GM12878 (cell line): Measurements from ENCODE around the gene MPIG6B. TPM values are rescaled to one million over a fixed set of nuclear protein-coding genes. Genes with fewer than 3 reads are reported as not detected.
A peak's percentile ranks its signal among the peaks of the same experiment; 100 is the strongest.

Source experiments
- ATAC-seq: fragments of 200-7000 bp; cut with Tn5 transposase; 3 replicates; pipeline ENCODE4 v1.9.1; 2020; ENCODE audit warnings: mild to moderate bottlenecking, moderate library complexity
- BruUV-seq: library from RNA; stranded (reverse); fragments of 400-500 nt; replicated peaks from 2 replicates; lab custom pipeline; 2021; lab: Mats Ljungman, UMichigan
- CTCF ChIA-PET: fragments of 300-600 bp; sonication (Branson Sonifier 250); formaldehyde crosslinking; extraction: SDS; loops from one replicate; lab custom pipeline; 2021; ENCODE audit warnings: inconsistent platforms; lab: Yijun Ruan, JAX
- POLR2A ChIA-PET: fragments of 350-600 bp; formaldehyde crosslinking; extraction: SDS; loops from one replicate; lab custom pipeline; 2021; ENCODE audit warnings: inconsistent platforms; lab: Charles Lee
- RAD21 ChIA-PET: fragments of 300-600 bp; sonication (Branson Sonifier 250); formaldehyde crosslinking; loops from one replicate; lab custom pipeline; 2023; ENCODE audit warnings: antibody characterized with exemption; ENCODE audit not compliant: unreplicated experiment; lab: Charles Lee
- SMC1A ChIA-PET: fragments of 300-600 bp; sonication (Branson Sonifier 250); formaldehyde crosslinking; loops from one replicate; lab custom pipeline; 2023; ENCODE audit not compliant: unreplicated experiment, uncharacterized antibody; lab: Charles Lee
- DNase-seq: peaks from one replicate; pipeline ENCODE4 v3.0.0-alpha.2; 2011; ENCODE audit warnings: low read depth, low spot score
- FAIRE-seq: peaks from 3 replicates; lab custom pipeline; 2011; peaks lifted over from hg19 to GRCh38; lab: Jason Lieb, UNC
- H2AFZ ChIP-seq: 2 replicates; pipeline ENCODE4 v1.6.0; 2011; ENCODE audit warnings: low read depth, low read length, control low read depth; ENCODE audit not compliant: control insufficient read depth
- H3K27ac ChIP-seq: 2 replicates; pipeline ENCODE4 v1.5.1; 2011; ENCODE audit warnings: control low read depth; ENCODE audit not compliant: control insufficient read depth, insufficient read depth
- H3K27me3 ChIP-seq, 2 experiments: replicated peaks in 1 of 2; 2 replicates each; pipeline versions ENCODE4 v1.6.0 to v1.6.1; 2011; ENCODE audit warnings: low read length in 1 of 2; ENCODE audit not compliant: control insufficient read depth in 2 of 2, insufficient read depth in 2 of 2
- H3K36me3 ChIP-seq, 2 experiments: 2 replicates each; pipeline ENCODE4 v1.5.1; 2011; ENCODE audit warnings: low read length in 1 of 2; ENCODE audit not compliant: control insufficient read depth in 2 of 2, insufficient read depth in 2 of 2
- H3K4me1 ChIP-seq: 2 replicates; pipeline ENCODE4 v1.6.1; 2011; ENCODE audit warnings: mild to moderate bottlenecking, low read length, moderate library complexity, mixed read lengths; ENCODE audit not compliant: control insufficient read depth, insufficient read depth
- H3K4me2 ChIP-seq: 2 replicates; pipeline ENCODE4 v1.6.0; 2011; ENCODE audit warnings: control low read depth; ENCODE audit not compliant: control insufficient read depth, insufficient read depth
- H3K4me3 ChIP-seq: fragments of 200-600 bp; sonication (generic); 2 replicates; pipeline ENCODE4 v1.5.1; 2016
- H3K79me2 ChIP-seq: 2 replicates; pipeline ENCODE4 v1.6.0; 2011; ENCODE audit warnings: low read length; ENCODE audit not compliant: control insufficient read depth, insufficient read depth
- H3K9ac ChIP-seq: 2 replicates; pipeline ENCODE4 v1.8.0; 2011; ENCODE audit warnings: low read length, control low read depth, mixed read lengths; ENCODE audit not compliant: control insufficient read depth, insufficient read depth
- H3K9me3 ChIP-seq: replicated peaks from 3 replicates; pipeline ENCODE4 v1.5.1; 2011; ENCODE audit warnings: mild to moderate bottlenecking, low read length; ENCODE audit not compliant: control insufficient read depth, insufficient read depth
- H4K20me1 ChIP-seq: 2 replicates; pipeline ENCODE4 v1.6.0; 2011; ENCODE audit not compliant: control insufficient read depth, insufficient read depth
- E4F1 ChIP-seq: fragments of 450-650 bp; IDR thresholded peaks from 2 replicates; pipeline ENCODE4 v1.6.1; 2018; ENCODE audit warnings: borderline replicate concordance, mild to moderate bottlenecking; ENCODE audit not compliant: partially characterized antibody
- HCFC1 ChIP-seq: fragments of 150-350 bp; IDR thresholded peaks from 2 replicates; pipeline ENCODE4 v1.6.1; 2014; ENCODE audit warnings: low read length
- NR2C1 ChIP-seq: fragments of 450-650 bp; IDR thresholded peaks from 2 replicates; pipeline ENCODE4 v1.6.1; 2017; ENCODE audit warnings: antibody characterized with exemption, mild to moderate bottlenecking, moderate library complexity
- RAD21 ChIP-seq: IDR thresholded peaks from 2 replicates; pipeline ENCODE4 v1.6.1; 2011; ENCODE audit warnings: mild to moderate bottlenecking, low read depth, low read length, moderate library complexity; ENCODE audit not compliant: insufficient read depth
- SIX5 ChIP-seq: IDR thresholded peaks from 2 replicates; pipeline ENCODE4 v1.6.1; 2011; ENCODE audit warnings: mild to moderate bottlenecking, low read depth, low read length, moderate library complexity; ENCODE audit not compliant: severe bottlenecking
- SKIL ChIP-seq: fragments of 450-650 bp; IDR thresholded peaks from 2 replicates; pipeline ENCODE4 v1.6.1; 2017; ENCODE audit warnings: mild to moderate bottlenecking, low read depth, inconsistent platforms; ENCODE audit not compliant: poor library complexity, severe bottlenecking
- SMAD5 ChIP-seq: IDR thresholded peaks from 2 replicates; pipeline ENCODE4 v1.6.1; 2016; ENCODE audit warnings: antibody characterized with exemption, low read depth
- SRF ChIP-seq, 2 experiments: IDR thresholded peaks; 2 replicates each; pipeline ENCODE4 v1.6.1; 2011; ENCODE audit warnings: low read depth in 2 of 2, low read length in 2 of 2, mild to moderate bottlenecking in 1 of 2, moderate library complexity in 1 of 2
- STAT1 ChIP-seq: fragments of 450-650 bp; conservative IDR thresholded peaks from 2 replicates; pipeline ENCODE4 v1.6.1; 2014; ENCODE audit warnings: antibody characterized with exemption, mild to moderate bottlenecking
- TBL1XR1 ChIP-seq: IDR thresholded peaks from 2 replicates; pipeline ENCODE4 v1.6.1; 2012; ENCODE audit warnings: low read depth, low read length, improper control_type of control experiment
- YY1 ChIP-seq: IDR thresholded peaks from 2 replicates; pipeline ENCODE4 v1.6.1; 2011; ENCODE audit warnings: low read depth, mild to moderate bottlenecking, low read length
- WGBS: methylation state at CpG from one replicate; pipeline ENCODE4 v1.1.6; 2016; ENCODE audit warnings: low lambda C conversion rate; ENCODE audit not compliant: insufficient replicate concordance, insufficient coverage; ENCODE audit errors: missing lambda C conversion rate; 5-methylcytosine and 5-hydroxymethylcytosine counted together
- in situ Hi-C: fragments of 300-500 bp; cut with MboI; formaldehyde crosslinking; loops from 9 replicates; pipeline ENCODE4 v1.14.3; 2018; ENCODE audit warnings: mixed read lengths
- intact Hi-C: fragments of 100-400 bp; cut with micrococcal nuclease; formaldehyde crosslinking; loops from one replicate; pipeline ENCODE4 v1.14.2; 2022; ENCODE audit not compliant: unreplicated experiment
- polyA plus RNA-seq, 11 experiments: library from polyadenylated mRNA; depleted of rRNA in 4 of 11; unstranded in 6 of 11; stranded (reverse) in 5 of 11; fragments of >200 nt; fragmentation: Nextera tagmentation in 4 of 11; fragmentation: Illumina TruSeq in 1 of 11; extraction: Ambion mirVana in 4 of 11; extraction: Trizol in 1 of 11; gene quantifications; 1 replicate in 1 of 11; 2 replicates in 10 of 11; pipeline versions ENCODE4 v1.2.1 to v1.2.3, GENCODE V29; 2011 to 2016; ENCODE audit warnings: inconsistent platforms in 2 of 11, missing spikeins in 2 of 11, low read depth in 1 of 11
- total RNA-seq, 4 experiments: library from RNA; depleted of rRNA in 3 of 4; stranded (reverse); fragments of >200 nt in 3 of 4; fragmentation: Illumina TruSeq in 1 of 4; extraction: Trizol in 1 of 4; gene quantifications; 2 replicates each; pipeline versions ENCODE4 v1.2.1 to v1.2.3, GENCODE V29; 2013 to 2021
- TF ChIP-seq, protein P1 (sequence below): IDR thresholded peaks from 2 replicates; pipeline ENCODE4 v1.6.1; 2011; ENCODE audit warnings: low read depth, low read length, improper control_type of control experiment, borderline replicate concordance
- TF ChIP-seq, protein P2 (sequence below): IDR thresholded peaks from 2 replicates; pipeline ENCODE4 v1.6.1; 2011; ENCODE audit warnings: borderline replicate concordance, low read depth, mild to moderate bottlenecking, moderate library complexity, low read length; ENCODE audit not compliant: insufficient read depth, poor library complexity, severe bottlenecking

The MPIG6B gene
- total and polyA plus RNA-seq, 10 of the 15 experiments (the other 5 are each of a cell fraction or from before 2014, with no cell fraction given) = not detected

GRCh38 chr6:31689249-31690110 is 33.7 kb upstream of the MPIG6B start:
- H4K20me1 ChIP-seq = no peaks in the 10 kb centered on the region
- H3K4me2 ChIP-seq = no peak overlapping the region
- FAIRE-seq (no peak), DNase-seq (no peak), ATAC-seq (peak; percentile 62)
- ChIA-PET POLR2A (no interaction called here), SMC1A (no interaction called here), CTCF (interaction anchor here (0.7 to 2.3 kb wide), 3 partner anchors 14 to 138 kb away, joined by 4 to 7 read pairs (median 5); no protein-coding TSS in a partner anchor), RAD21 (interaction anchor here (1.1 kb wide), 1 partner anchor 67 kb away, joined by 3 read pairs; no protein-coding TSS in a partner anchor)
- 78% methylated on average over 10 of the region's 11 CpGs for WGBS
- no peak overlapping the region for H2AFZ ChIP-seq
- no peaks in the 10 kb centered on the region for H3K4me1 ChIP-seq
- no peaks in the 10 kb centered on the region for H3K9me3 ChIP-seq
- peaks cover 12 to 38% of the 10 kb centered on the region in 2 experiments; a peak in 3 of 4 replicates for H3K36me3 ChIP-seq
- no peaks in the 10 kb centered on the region for H3K79me2 ChIP-seq
- no peak overlapping the region for H3K9ac ChIP-seq
- H3K27ac ChIP-seq = no peak overlapping the region
- H3K4me3 ChIP-seq = no peak overlapping the region
- in situ Hi-C loops = no loop called here
- no TSS peak for BruUV-seq
- no peaks in the 10 kb centered on the region for H3K27me3 ChIP-seq
- intact Hi-C loops = no loop called here
- TF ChIP-seq SMAD5 (no peak), NR2C1 (no peak), E4F1 (no peak), STAT1 (no peak), SRF (IDR thresholded peaks at IDR 0.05; ENCODE audit: low read depth in 2 of 2, low read length in 2 of 2) (no peak), TBL1XR1 (no peak), SIX5 (no peak), HCFC1 (no peak), RAD21 (peak; percentile 26; the same call in 1 of the 2 replicates), YY1 (no peak), SKIL (no peak)
- TF ChIP-seq, protein P1, sequence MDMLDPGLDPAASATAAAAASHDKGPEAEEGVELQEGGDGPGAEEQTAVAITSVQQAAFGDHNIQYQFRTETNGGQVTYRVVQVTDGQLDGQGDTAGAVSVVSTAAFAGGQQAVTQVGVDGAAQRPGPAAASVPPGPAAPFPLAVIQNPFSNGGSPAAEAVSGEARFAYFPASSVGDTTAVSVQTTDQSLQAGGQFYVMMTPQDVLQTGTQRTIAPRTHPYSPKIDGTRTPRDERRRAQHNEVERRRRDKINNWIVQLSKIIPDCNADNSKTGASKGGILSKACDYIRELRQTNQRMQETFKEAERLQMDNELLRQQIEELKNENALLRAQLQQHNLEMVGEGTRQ = no peak
- TF ChIP-seq, protein P2, sequence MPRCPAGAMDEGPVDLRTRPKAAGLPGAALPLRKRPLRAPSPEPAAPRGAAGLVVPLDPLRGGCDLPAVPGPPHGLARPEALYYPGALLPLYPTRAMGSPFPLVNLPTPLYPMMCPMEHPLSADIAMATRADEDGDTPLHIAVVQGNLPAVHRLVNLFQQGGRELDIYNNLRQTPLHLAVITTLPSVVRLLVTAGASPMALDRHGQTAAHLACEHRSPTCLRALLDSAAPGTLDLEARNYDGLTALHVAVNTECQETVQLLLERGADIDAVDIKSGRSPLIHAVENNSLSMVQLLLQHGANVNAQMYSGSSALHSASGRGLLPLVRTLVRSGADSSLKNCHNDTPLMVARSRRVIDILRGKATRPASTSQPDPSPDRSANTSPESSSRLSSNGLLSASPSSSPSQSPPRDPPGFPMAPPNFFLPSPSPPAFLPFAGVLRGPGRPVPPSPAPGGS = no peak
